Spleen (tissue), 11 donors: ENCODE measurements around the gene OLFM3. TPM values are rescaled to one million over a fixed set of nuclear protein-coding genes. Genes with fewer than 3 reads are reported as not detected.

Experiments
- DNase-seq: peaks from one replicate; pipeline ENCODE4 v3.0.0-alpha.2; 2020
- H3K27ac ChIP-seq, 8 donors: fragments of 200-600 bp; sonication (generic) in 7 of 8; 1 replicate in 4 of 8; 2 replicates in 4 of 8; pipeline versions ENCODE4 v1.5.0 to v1.8.0; 2016 to 2021; ENCODE audit warnings: inconsistent platforms in 4 of 8, mild to moderate bottlenecking in 4 of 8, moderate library complexity in 1 of 8
- H3K27me3 ChIP-seq, 7 donors: fragments of 200-600 bp; sonication (generic) in 6 of 7; replicated peaks in 1 of 7; 1 replicate in 4 of 7; 2 replicates in 3 of 7; pipeline versions ENCODE4 v1.5.0 to v1.8.0; 2016 to 2021; ENCODE audit warnings: inconsistent platforms in 3 of 7, mild to moderate bottlenecking in 1 of 7
- H3K36me3 ChIP-seq, 6 donors: fragments of 200-600 bp; sonication (generic) in 5 of 6; 1 replicate in 4 of 6; 2 replicates in 2 of 6; pipeline versions ENCODE4 v1.5.0 to v1.8.0; 2016 to 2021; ENCODE audit warnings: inconsistent platforms in 2 of 6
- H3K4me1 ChIP-seq, 6 donors: fragments of 200-600 bp; sonication (generic) in 5 of 6; 1 replicate in 3 of 6; 2 replicates in 3 of 6; pipeline versions ENCODE4 v1.5.0 to v1.8.0; 2016 to 2021; ENCODE audit warnings: inconsistent platforms in 3 of 6
- H3K4me3 ChIP-seq, 8 donors: fragments of 200-600 bp; sonication (generic) in 7 of 8; 1 replicate in 4 of 8; 2 replicates in 4 of 8; pipeline versions ENCODE4 v1.5.0 to v1.8.0; 2016 to 2021; ENCODE audit warnings: inconsistent platforms in 4 of 8, mild to moderate bottlenecking in 4 of 8, moderate library complexity in 2 of 8
- H3K9me3 ChIP-seq, 8 donors: fragments of 200-600 bp; sonication (generic) in 7 of 8; 1 replicate in 4 of 8; 2 replicates in 4 of 8; pipeline versions ENCODE4 v1.5.0 to v1.8.0; 2016 to 2021; ENCODE audit warnings: inconsistent platforms in 4 of 8
- POLR2A ChIP-seq, 3 donors: fragments of 450-650 bp; IDR thresholded peaks; one replicate each; pipeline ENCODE4 v1.5.1; 2017; ENCODE audit warnings: antibody characterized with exemption in 3 of 3, mild to moderate bottlenecking in 1 of 3
- POLR2AphosphoS5 ChIP-seq, 3 donors: sonication (generic); formaldehyde crosslinking; IDR thresholded peaks; one replicate each; pipeline ENCODE4 v1.5.1; 2017; ENCODE audit warnings: antibody characterized with exemption in 3 of 3
- WGBS, 5 donors: extraction: QIAGEN DNeasy Blood & Tissue Kit in 3 of 5; methylation state at CpG; one replicate each; pipeline versions ENCODE4 v1.1.5 to v1.1.7; 2013 to 2018; 5-methylcytosine and 5-hydroxymethylcytosine counted together
- intact Hi-C: fragments of 100-400 bp; cut with DNase I; formaldehyde crosslinking; loops from one replicate; pipeline ENCODE4 v1.15.0; 2023; ENCODE audit warnings: low total_unique reads
- polyA plus RNA-seq, 3 donors: library from polyadenylated mRNA; stranded (reverse); fragments of 200-250 nt; gene quantifications; one replicate each; pipeline ENCODE4 v1.2.1, GENCODE V29; 2013
- total RNA-seq, 7 donors: library from RNA; depleted of rRNA in 3 of 7; stranded (reverse); fragments of >200 nt in 3 of 7; fragmentation: NEBNext Ultra II Directional in 4 of 7; extraction: Animal tissue kit (Norgen Biotek cat#: 25700) in 4 of 7; gene quantifications; one replicate each; pipeline versions ENCODE4 v1.1.0 to v1.2.1, GENCODE V29; 2016 to 2021
- TF ChIP-seq, protein P1 (sequence below), 11 experiments: fragments of 200-600 bp in 7 of 11; fragments of 450-650 bp in 4 of 11; sonication (generic) in 4 of 11; IDR thresholded peaks in 8 of 11; conservative IDR thresholded peaks in 3 of 11; 1 replicate in 7 of 11; 2 replicates in 4 of 11; pipeline versions ENCODE4 v1.4.0 to v1.8.0; 2016 to 2021; ENCODE audit warnings: antibody characterized with exemption in 11 of 11, inconsistent platforms in 4 of 11, mild to moderate bottlenecking in 1 of 11
- donor health status: healthy with polysubstance abuse.
- donor health status: DM: no; HTN: no; CAD: no; lungs with moderate emphysema.
- donor health status: DM: no; HTN: no; CAD: no.
- donor health status: Bipolar disorder and iron deficiency.
- donor health status: healthy.
- donor health status: DM: no; HTN: no; CAD: no.
- donor health status: DM: yes; HTN: yes; CAD: no.

Gene OLFM3
- total and polyA plus RNA-seq, 10 donors, result not detected

DNA sequence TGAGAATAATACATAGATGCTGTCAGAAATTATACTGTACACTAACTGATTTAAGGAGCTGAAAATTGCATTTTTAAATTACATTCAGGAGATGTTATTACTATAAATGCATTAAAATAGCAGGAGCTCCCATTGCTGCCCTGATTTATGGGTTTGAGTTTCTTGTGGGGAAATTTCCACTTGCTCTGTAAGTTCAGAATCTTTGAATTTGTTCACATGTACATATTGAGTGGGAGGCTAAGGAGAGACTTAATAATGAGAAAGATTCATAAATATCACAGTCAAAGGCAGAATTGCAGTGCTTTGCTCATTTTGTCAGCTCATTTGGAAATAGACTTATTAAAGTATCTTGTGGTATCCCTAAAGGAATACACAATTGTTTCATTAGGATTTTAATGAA lies 170.3 kb downstream of the OLFM3 start:
- Histone ChIP-seq H3K9me3 (no peaks in the 10 kb centered on the region), H3K4me3 (no peak overlapping the region), H3K36me3 (no peaks in the 10 kb centered on the region), H3K27ac (no peak overlapping the region), H3K27me3 (no peaks in the 10 kb centered on the region), H3K4me1 (no peaks in the 10 kb centered on the region)
- no peak for TF ChIP-seq POLR2AphosphoS5 (IDR thresholded peaks at IDR 0.05)
- no peak for TF ChIP-seq POLR2A (IDR thresholded peaks at IDR 0.05)
- TF ChIP-seq, protein P1, sequence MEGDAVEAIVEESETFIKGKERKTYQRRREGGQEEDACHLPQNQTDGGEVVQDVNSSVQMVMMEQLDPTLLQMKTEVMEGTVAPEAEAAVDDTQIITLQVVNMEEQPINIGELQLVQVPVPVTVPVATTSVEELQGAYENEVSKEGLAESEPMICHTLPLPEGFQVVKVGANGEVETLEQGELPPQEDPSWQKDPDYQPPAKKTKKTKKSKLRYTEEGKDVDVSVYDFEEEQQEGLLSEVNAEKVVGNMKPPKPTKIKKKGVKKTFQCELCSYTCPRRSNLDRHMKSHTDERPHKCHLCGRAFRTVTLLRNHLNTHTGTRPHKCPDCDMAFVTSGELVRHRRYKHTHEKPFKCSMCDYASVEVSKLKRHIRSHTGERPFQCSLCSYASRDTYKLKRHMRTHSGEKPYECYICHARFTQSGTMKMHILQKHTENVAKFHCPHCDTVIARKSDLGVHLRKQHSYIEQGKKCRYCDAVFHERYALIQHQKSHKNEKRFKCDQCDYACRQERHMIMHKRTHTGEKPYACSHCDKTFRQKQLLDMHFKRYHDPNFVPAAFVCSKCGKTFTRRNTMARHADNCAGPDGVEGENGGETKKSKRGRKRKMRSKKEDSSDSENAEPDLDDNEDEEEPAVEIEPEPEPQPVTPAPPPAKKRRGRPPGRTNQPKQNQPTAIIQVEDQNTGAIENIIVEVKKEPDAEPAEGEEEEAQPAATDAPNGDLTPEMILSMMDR (IDR thresholded peaks at IDR 0.05 in 8 of 11, conservative IDR thresholded peaks at IDR 0.05 in 3 of 11), result no peak
- intact Hi-C loops, result no loop called here
- no peak for DNase-seq

DNA sequence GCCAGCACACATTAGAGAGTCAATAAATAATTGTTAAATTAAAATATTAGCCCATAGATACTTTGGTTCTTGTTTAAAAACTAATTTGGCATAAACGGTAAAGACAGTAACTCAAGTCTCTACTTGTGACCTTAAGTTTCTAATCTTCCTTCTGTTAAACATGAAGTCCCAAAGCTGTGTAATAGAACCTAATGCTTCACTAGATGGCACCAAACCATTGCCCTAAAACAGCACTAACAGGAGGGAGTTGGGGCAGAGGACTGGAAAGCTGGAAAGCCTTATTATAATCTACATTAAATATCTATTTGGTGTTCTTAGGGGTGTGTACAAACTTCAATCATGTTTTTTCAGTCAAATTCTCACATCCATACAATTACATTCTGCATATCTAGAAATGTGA lies 176.7 kb downstream of the OLFM3 start:
- 44 to 72% (median 53%) methylated on average over 1 of the region's 1 CpG for WGBS, 5 donors
- Histone ChIP-seq H3K27me3 (no peaks in the 10 kb centered on the region), H3K4me3 (no peak overlapping the region), H3K4me1 (no peaks in the 10 kb centered on the region), H3K36me3 (no peaks in the 10 kb centered on the region), H3K27ac (no peak overlapping the region), H3K9me3 (no peaks in the 10 kb centered on the region)
- intact Hi-C loops, result no loop called here
- DNase-seq, result no peak
- TF ChIP-seq POLR2AphosphoS5 (IDR thresholded peaks at IDR 0.05) (no peak), POLR2A (IDR thresholded peaks at IDR 0.05) (no peak)
- TF ChIP-seq, protein P1 (IDR thresholded peaks at IDR 0.05 in 8 of 11, conservative IDR thresholded peaks at IDR 0.05 in 3 of 11), result no peak

DNA sequence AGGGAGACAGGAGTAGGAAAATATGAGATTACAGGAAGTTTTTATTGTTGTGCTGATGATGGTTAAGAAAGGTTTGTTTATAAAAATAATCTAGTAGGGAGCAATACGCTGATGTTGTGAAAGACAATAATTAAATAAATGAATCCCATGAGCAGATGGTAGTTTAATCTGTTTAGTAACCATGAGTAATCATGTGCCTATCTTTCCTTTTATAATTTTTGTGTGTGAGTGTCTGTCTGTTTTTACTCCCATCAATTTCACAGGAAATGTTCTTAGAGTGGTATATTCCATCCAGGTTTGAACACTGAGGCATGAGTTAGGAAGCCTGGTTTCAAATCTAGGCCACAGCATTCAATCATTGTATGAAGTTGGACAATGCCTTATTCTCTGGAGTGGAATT lies 180.5 kb downstream of the OLFM3 start:
- TF ChIP-seq POLR2AphosphoS5 (IDR thresholded peaks at IDR 0.05) (no peak), POLR2A (IDR thresholded peaks at IDR 0.05) (no peak)
- TF ChIP-seq, protein P1 (IDR thresholded peaks at IDR 0.05 in 8 of 11, conservative IDR thresholded peaks at IDR 0.05 in 3 of 11), result no peak
- intact Hi-C loops, result no loop called here
- no peaks in the 10 kb centered on the region for H3K4me1 ChIP-seq
- 68 to 92% (median 82%) methylated on average over 1 of the region's 1 CpG for WGBS, 5 donors
- no peaks in the 10 kb centered on the region for H3K36me3 ChIP-seq
- no peaks in the 10 kb centered on the region for H3K9me3 ChIP-seq
- DNase-seq, result no peak
- no peaks in the 10 kb centered on the region for H3K27me3 ChIP-seq
- no peak overlapping the region for H3K4me3 ChIP-seq
- H3K27ac ChIP-seq, result no peak overlapping the region

DNA sequence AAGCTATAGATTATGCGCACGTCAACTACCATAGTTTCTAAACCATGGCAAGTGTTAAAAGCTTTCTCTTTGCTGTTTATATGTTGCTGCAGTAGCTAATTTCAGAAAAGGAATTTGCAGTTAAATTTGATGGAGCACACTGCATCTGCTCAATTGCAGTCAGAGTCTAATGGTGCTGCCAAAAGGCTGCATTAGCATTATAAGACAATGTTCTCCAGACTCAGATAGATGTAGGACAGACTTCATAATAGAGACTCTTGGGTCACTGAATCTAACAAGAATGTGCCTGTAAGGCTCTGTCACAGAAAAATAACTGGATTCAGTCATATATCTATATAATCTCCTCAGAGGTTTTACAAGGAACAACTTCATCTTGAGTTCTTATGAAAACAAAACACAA lies 198.3 kb downstream of the OLFM3 start:
- WGBS, 5 donors, result 84 to 98% (median 92%) methylated on average over 2 of the region's 2 CpGs
- Histone ChIP-seq H3K27ac (no peak overlapping the region), H3K4me3 (no peak overlapping the region), H3K27me3 (no peaks in the 10 kb centered on the region), H3K9me3 (no peaks in the 10 kb centered on the region), H3K4me1 (no peaks in the 10 kb centered on the region), H3K36me3 (no peaks in the 10 kb centered on the region)
- TF ChIP-seq POLR2A (IDR thresholded peaks at IDR 0.05) (no peak), POLR2AphosphoS5 (IDR thresholded peaks at IDR 0.05) (no peak)
- TF ChIP-seq, protein P1 (IDR thresholded peaks at IDR 0.05 in 8 of 11, conservative IDR thresholded peaks at IDR 0.05 in 3 of 11), result no peak
- intact Hi-C loops, result no loop called here
- no peak for DNase-seq
